T-helper 2 cell treated with Interferon-gamma antibody and Interleukin-4, amounts not matched to agents 100 ng/mL and 5 ng/mL, for 36 hours (primary cell): ENCODE results near the gene HPCAL1. TPM values are rescaled to one million over a fixed set of nuclear protein-coding genes. Genes with fewer than 3 reads are reported as not detected.

Experiments used
- intact Hi-C: fragments of 100-400 bp; cut with micrococcal nuclease; formaldehyde crosslinking; loops from one replicate; pipeline ENCODE4 v1.15.1; 2023
- total RNA-seq: library from RNA; stranded (reverse); gene quantifications from 2 replicates; pipeline ENCODE4 v1.2.3, GENCODE V29; 2022

Gene HPCAL1
- total RNA-seq, 1 donor from 2014 or later: 69.4 TPM

DNA sequence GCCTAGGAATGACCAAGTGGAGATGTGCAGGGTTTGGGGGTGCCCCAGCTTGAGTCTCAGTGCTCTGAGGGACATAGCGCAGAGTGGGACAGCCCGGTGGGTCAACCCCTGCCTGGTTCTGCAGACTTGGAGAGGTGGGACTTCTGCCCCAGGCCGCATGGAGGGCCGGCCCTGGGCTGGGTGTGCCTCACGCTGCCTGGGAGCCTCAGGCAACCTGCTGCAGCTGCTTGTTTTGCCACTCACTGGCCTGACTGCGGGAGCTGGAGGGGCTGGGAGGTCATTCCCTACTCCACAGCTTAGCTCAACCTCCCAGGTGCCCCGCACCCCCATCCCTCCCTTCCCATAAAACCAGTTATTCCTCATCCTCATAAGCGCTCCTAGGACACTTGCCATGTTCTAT, 112.3 kb downstream of the HPCAL1 start:
- intact Hi-C loops: no loop called here

DNA sequence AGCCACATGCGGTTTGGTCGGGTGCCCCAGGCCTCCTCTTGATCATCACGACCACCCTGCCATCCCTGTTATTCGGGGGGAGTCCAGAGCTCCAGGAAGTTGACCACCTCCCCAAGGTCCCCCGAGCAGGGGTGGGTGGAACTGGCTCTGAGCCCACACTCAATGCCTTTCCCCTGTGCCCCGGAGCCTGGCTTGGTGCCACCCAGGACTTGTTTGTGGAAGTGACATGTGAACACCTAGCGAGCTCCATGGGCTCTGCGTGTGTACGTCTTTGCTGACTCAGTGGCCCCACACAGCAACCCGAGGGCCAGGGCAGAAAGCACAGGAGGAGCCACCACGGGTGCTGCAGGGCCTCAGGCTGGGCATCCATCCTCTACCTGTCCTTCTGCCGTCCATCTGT, 112.9 kb downstream of the HPCAL1 start:
- intact Hi-C loops: no loop called here

DNA sequence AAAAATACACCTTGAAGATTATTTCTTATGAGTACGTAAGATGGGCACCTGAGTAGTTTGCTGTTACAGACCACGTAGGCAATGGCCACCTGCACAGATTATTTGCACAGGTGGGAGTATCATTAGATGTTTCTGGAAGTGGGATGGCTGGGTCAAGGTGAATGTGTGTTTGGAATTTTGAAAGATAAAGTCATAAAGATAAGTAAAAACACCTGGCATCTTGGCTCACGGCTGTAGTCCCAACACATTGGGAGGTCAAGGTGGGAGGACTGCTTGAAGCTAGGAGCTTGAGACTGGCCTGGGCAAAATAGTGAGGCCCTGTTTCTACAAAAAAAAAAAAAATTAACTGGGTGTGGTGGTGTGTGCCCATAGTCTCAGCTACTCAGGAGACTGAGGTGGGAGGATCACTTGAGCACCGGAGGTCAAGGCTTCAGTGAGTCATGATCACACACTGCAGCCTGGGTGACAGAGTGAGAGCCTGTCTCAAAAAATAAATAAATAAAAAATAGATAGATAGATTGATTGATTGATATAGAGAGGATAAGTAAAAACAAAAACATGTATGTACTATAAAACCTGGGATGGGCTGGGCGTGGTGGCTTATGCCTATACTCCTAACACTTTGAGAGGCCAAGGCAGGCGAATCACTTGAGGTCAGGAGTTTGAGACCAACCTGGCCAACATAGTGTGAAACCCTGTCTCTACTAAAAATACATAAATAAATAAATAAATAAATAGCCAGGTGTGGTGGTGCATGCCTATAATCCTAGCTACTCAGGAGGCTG, 115.0 kb downstream of the HPCAL1 start:
- intact Hi-C loops: no loop called here

GRCh38 chr2:10419553-10420257, 117.0 kb downstream of the HPCAL1 start:
- intact Hi-C loops: no loop called here

GRCh38 chr2:10422251-10422650, 119.5 kb downstream of the HPCAL1 start:
- intact Hi-C loops: no loop called here

DNA sequence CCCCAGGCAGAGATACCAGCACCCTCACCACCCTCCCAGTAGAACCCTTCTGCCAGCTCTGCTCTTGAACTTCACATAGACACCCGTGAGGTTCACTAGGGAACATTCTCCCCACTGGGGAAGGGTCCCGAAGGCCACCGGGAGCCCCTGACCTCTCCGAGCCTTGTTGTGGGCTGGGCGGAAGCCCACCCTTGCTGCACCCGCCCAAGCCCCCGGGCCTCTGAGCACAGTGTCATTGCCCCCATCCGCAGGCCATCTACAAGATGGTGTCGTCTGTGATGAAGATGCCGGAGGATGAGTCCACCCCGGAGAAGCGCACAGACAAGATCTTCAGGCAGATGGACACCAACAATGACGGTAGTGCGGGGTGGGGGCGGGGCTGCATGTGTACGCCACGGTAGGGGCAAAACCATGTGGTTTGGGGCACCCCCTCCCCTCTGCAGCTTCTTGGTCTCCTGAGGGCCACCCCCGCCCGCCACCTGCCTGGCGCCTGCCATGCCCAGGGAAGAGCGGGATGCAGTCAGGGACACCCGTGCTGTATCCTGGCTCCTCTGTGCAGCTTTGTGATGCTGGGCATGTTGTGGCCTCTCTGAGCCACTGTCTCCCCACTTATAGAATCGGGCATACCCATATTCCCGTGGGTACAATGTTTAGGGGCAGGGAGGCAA, 120.2 kb downstream of the HPCAL1 start:
- intact Hi-C loops: no loop called here

DNA sequence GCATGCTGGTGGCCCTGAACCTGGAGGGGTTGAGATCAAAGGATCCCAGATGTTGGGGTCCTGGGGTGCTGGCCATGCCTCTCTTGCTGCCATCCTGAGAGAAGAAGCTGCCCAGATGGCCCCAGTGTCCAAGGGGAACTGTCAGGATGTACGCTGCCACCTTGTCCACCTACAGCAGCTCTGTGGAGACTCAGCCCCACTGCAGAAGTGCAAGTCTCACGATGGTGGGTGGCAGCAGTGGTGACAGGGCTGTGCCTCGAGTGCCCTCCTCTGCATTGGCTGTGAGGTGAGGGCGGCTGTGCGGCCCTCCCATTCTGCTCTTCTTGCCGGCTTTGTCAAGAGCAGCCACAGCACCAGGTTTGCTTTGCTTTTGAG, 120.7 kb downstream of the HPCAL1 start:
- intact Hi-C loops: no loop called here

- intact Hi-C loops: no loop called here
These were observed 121.3 kb downstream of the HPCAL1 start for GRCh38 chr2:10424051-10424450.

GRCh38 chr2:10424916-10425505, 122.3 kb downstream of the HPCAL1 start:
- intact Hi-C loops: no loop called here

DNA sequence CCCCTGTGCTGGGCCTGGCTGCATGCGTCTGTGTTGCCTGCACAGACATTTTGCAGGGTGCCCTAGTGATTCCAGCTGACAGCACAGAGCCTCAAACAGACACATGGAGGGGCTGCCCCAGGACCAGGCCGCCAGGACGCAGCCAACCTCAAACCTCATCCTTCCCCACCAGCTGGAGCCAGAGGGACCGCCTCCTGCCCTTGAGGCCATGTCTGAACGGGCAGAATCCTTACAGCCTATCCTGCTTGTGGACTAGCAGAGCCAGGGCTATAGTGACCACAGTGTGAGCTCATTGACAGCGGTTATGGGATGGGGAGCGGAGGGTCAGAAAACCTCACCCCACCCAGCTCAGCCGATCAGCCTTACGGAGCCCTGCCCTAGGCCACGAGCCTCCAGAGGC, 123.0 kb downstream of the HPCAL1 start:
- intact Hi-C loops: no loop called here

DNA sequence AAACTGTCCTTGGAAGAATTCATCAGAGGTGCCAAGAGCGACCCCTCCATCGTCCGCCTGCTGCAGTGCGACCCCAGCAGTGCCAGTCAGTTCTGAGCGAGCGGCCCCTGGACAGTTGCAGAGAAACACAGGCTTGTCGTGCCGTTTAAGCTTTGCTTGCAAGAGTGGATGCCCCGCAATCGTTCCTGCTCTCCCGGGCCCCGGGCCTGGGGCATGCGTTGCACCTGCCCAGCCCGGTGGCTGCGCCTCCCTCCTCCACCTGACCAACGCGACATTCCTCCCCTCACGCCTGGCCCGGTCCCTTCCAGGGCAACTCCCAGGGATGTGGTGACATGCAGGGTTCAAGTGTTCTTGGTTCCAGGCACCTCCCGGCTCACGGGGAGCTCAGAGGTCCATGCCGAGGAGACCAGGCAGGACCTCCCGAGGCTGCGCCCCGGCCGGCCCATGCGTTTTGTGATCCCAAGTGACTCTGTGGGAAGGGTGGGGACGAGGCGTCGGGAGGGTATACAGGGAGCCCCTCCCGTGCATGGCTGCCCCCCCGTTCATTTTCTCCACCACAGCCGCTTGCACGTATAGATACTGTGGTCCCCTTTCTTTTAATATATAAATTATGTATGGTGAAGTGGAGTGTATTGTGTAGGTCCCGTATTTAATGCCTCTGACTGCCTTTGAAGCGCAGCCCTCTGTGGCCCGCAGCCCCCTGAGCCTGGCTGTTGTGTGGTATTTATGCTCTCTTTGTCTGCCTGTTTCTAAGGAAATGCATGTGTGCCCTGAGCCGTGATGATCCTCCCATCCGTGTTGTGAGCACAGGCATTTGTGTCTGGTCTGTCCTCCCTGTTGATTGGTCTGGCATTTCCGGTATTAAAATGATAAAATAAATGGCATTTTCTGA, 124.3 kb downstream of the HPCAL1 start:
- intact Hi-C loops: no loop called here

DNA sequence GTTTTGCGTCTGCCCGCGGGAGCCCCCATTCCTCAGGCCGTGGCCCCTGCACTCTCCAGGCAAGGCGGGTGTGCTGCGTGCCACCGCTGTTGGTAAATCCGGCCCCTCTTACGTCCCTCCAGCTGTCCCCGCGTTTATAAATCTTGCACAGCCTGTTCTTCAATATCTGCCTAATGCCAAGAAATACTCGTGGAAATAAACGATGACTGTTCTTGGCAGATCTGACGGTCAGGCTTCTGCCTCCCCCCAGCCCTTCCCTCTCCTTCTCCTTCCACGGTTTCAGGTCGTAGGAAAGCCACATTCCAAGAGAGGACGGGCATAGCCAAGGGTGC, 124.9 kb downstream of the HPCAL1 start:
- intact Hi-C loops: no loop called here

DNA sequence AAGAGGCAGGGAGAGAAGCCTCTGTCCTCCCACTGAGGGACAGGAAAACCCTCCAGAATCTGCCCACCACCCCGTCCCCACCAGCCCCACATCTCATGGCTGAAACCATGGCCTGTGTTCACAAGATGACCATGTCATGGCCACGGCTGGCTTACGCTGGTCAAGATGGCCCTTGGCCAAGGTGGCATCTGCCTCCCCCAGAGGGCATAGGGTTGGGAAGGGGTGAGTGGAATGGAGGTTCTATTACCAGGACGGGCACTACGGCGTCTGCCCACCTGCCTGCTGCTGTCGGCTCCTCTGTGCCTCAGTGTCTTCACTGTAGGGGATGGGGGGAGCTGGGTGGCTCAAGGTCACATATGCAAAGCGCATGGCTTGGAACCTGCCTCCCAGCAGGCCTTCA, 125.7 kb downstream of the HPCAL1 start:
- intact Hi-C loops: no loop called here

DNA sequence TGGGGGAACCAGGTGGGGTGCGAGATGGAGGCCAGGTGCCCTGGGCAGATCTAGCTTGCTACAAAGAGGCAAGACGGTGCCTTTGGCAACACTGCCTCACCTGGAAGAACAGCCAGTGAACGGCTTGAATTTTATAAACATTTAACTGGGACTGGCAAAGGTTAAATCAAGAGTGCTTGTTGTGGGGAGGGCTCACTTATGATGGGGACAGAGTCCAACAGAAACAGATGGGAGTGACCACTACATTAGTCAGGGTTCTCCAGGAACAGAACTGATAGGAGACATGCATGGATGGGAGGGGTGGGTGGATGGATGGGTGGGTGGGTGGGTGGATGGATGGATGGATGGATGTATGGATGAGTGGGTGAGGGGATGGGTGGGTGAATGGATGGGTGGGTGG, 126.2 kb downstream of the HPCAL1 start:
- intact Hi-C loops: no loop called here

DNA sequence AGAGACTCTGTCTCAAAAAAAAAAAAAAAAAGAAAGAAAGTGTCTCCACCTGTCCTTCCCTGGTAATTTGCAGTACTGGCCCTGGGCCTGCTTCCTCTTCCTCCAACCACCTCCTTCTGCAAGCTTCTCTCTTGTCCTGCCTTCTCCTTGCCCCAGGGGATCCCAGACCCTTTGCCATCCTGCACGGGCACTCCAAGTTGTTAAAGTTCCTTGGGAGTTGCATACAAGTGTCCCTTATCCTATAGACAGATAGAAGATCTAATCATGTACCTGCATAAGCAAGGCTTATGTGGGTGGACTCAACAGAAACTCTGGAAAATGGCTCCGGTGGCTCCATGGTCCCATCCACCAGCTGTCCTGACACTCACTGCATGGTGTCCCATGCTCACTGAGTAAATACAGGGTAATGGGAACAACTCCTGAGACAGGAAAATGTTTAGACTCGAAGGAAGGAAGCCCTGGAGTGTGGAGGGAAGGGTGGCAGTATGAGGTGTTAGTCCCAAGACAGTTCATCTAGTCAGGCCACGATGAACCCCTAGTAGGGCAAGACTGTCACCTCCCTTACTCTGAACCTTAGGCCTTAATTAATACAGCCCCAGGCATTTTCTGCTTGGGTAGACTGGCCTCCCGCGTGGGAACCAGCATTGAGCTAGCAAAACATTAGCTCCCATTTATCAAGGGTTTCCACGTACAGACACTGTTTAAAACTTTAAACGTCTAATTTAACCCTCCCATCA, 128.3 kb downstream of the HPCAL1 start:
- intact Hi-C loops: no loop called here

DNA sequence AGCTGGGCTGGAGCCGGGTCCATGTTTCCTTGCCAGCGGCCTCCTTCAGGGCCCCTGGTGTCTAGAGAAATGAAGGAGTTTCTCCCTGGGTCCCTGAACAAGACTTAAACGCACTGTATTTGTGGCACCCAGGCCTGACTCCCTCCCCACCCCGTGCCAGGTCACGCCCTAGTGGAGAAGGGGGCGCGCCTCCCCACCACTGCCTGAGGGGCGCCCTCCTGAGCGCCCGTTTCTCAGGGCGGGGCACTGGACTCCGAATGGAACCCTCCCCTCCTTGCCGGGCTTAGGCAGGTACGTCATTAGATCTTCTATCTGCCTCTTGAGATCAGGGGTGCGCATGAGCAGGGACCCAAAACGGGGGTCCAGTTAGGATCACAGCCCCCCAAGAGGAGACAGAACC, 129.1 kb downstream of the HPCAL1 start:
- intact Hi-C loops: loop anchor here (2.0 kb wide), 2 partner anchors 23 to 161 kb away; no protein-coding TSS in a partner anchor

DNA sequence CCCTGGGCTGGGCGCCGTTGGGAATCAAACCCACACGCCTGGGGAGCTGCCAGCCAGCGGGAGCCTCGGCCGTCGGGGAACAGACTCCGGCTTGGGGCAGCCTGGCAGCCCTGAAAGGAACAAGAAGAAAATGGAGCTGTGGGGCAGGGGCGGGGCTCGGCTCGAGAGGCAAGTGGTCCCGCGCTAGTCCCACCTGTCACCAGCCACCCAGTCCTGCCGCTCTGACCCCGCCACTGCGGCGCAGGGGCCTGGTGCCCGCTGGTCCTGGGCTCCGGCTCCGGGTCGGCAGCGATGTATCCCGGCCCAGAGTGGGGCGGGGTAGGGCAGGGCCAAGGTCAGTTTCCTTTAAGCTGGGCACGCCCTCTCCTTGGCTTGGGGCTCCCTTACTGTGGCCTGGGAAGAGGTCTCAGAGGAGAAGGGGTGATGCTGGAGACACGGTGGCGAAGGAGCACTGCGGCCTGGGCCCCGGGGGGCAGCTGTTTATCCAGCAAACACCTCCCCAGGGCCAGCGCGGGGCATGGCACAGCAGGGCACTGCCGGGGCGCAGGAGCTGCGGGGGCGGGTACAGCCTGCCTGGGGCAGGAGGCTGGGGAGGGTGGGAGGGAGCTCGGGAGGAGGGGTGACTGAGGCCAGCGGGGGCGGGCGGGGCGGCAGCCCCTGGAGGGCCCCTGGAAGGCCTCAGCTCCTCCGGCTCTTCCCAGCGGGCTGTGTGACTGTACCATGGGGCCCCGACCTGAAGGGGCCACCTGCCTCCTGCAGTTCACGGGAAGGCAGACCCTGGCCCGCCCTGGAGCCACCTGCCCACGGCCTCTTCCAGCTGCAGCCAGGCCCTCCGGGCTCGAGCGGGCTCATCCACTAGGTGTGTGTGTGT, 129.8 kb downstream of the HPCAL1 start:
- intact Hi-C loops: loop anchor here (2.0 kb wide), 2 partner anchors 24 to 162 kb away; no protein-coding TSS in a partner anchor

DNA sequence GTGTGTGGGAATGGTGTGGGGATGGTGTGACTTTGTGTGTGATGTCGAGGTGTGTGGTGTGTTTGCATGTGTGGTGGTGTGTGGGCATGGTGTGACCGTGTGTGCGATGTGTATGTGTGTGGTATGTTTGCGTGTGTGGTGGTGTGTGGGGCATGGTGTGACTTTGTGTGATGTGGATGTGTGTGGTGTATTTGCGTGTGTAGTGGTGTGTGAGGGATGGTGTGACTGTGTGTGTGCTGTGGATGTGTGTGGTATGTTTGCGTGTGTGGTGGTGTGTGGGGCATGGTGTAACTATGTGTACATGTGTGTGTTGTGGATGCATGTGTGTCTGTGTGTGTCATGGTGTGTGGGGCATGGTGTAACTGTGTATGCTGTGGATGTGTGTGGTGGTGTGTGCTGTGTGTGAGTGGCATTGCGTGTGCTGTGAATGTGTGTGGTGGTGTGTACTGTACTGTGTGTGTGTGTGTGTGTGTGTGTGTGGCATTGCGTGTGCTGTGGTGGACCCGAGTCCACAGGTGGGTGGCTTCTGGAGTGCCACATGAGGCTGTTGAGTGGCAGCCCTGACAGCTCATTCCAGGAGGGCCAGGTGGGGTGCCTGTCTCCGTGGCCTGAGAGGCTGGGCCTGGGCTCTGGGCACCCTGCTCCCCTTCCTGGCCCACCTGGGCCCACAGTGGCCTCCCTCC, 130.7 kb downstream of the HPCAL1 start:
- intact Hi-C loops: loop anchor here (2.0 kb wide), 2 partner anchors 25 to 163 kb away; no protein-coding TSS in a partner anchor
